ENCODE measurements around the gene SCN2B.

SCN2B gene

GRCh38 chr11:118149493-118149892 lies 26.9 kb downstream of the SCN2B start:
- Histone ChIP-seq H3K4me2 (no peak overlapping the region), H3K4me1 (peaks cover 12 to 29% (median 17%) of the 10 kb centered on the region in 10 experiments), H3K27me3 (peaks cover 62 to 100% (median 99%) of the 10 kb centered on the region in 11 experiments), H3K27ac (no peak overlapping the region), H3K9me3 (replicated peaks in 1 of 11) (no peaks in the 10 kb centered on the region), H3K36me3 (no peaks in the 10 kb centered on the region), H3K9ac (no peak overlapping the region), H4K20me1 (peaks cover 0 to 26% (median 6%) of the 10 kb centered on the region in 11 experiments; a peak in 7 of 22 replicates), H3K4me3 (no peak overlapping the region)
- no peak for TF ChIP-seq Cebpa-rat (IDR thresholded peaks at IDR 0.05)

GRCh38 chr11:118148856-118149255 lies 27.6 kb downstream of the SCN2B start:
- peaks cover 12 to 35% (median 17%) of the 10 kb centered on the region in 10 experiments for H3K4me1 ChIP-seq
- TF ChIP-seq Cebpa-rat (IDR thresholded peaks at IDR 0.05) = no peak
- H3K36me3 ChIP-seq = no peaks in the 10 kb centered on the region
- peaks cover 0 to 20% (median 3%) of the 10 kb centered on the region in 11 experiments; a peak in 7 of 22 replicates for H4K20me1 ChIP-seq
- no peak overlapping the region for H3K27ac ChIP-seq
- no peak overlapping the region for H3K9ac ChIP-seq
- no peak overlapping the region for H3K4me3 ChIP-seq
- no peaks in the 10 kb centered on the region for H3K9me3 ChIP-seq (replicated peaks in 1 of 11)
- no peak overlapping the region for H3K4me2 ChIP-seq
- peaks cover 55 to 100% (median 99%) of the 10 kb centered on the region in 11 experiments for H3K27me3 ChIP-seq

GRCh38 chr11:118148240-118148639 lies 28.2 kb downstream of the SCN2B start:
- peak overlapping the region in 5 of 11 experiments; percentile 38 to 69 (median 49); a peak in 8 of 22 replicates for H3K4me2 ChIP-seq
- H3K9ac ChIP-seq = no peak overlapping the region
- TF ChIP-seq Cebpa-rat (IDR thresholded peaks at IDR 0.05) = no peak
- peaks cover 13 to 41% (median 17%) of the 10 kb centered on the region in 10 experiments for H3K4me1 ChIP-seq
- no peaks in the 10 kb centered on the region for H3K9me3 ChIP-seq (replicated peaks in 1 of 11)
- peaks cover 0 to 16% (median 0%) of the 10 kb centered on the region in 11 experiments; a peak in 7 of 22 replicates for H4K20me1 ChIP-seq
- H3K27ac ChIP-seq = no peak overlapping the region
- no peaks in the 10 kb centered on the region for H3K36me3 ChIP-seq
- no peak overlapping the region for H3K4me3 ChIP-seq
- peaks cover 49 to 100% (median 96%) of the 10 kb centered on the region in 11 experiments for H3K27me3 ChIP-seq

- H3K4me3 ChIP-seq = no peak overlapping the region
- H3K9ac ChIP-seq = no peak overlapping the region
- H4K20me1 ChIP-seq = peaks cover 0 to 11% (median 0%) of the 10 kb centered on the region in 11 experiments; a peak in 7 of 22 replicates
- H3K9me3 ChIP-seq (replicated peaks in 1 of 11) = no peaks in the 10 kb centered on the region
- no peak for TF ChIP-seq Cebpa-rat (IDR thresholded peaks at IDR 0.05)
- peaks cover 6 to 41% (median 20%) of the 10 kb centered on the region in 10 experiments; a peak in 19 of 20 replicates for H3K4me1 ChIP-seq
- H3K36me3 ChIP-seq = no peaks in the 10 kb centered on the region
- H3K27ac ChIP-seq = no peak overlapping the region
- peaks cover 42 to 100% (median 89%) of the 10 kb centered on the region in 11 experiments for H3K27me3 ChIP-seq
- peak overlapping the region in 5 of 11 experiments; percentile 38 to 69 (median 49); a peak in 9 of 22 replicates for H3K4me2 ChIP-seq
Observed at GRCh38 chr11:118147502-118147901, 28.9 kb downstream of the SCN2B start.

- H3K9ac ChIP-seq = no peak overlapping the region
- H3K36me3 ChIP-seq = no peaks in the 10 kb centered on the region
- peaks cover 32 to 94% (median 81%) of the 10 kb centered on the region in 11 experiments for H3K27me3 ChIP-seq
- no peak overlapping the region for H3K4me3 ChIP-seq
- H3K4me1 ChIP-seq = peaks cover 0 to 44% (median 24%) of the 10 kb centered on the region in 10 experiments; a peak in 16 of 20 replicates
- no peak for TF ChIP-seq Cebpa-rat (IDR thresholded peaks at IDR 0.05)
- H3K9me3 ChIP-seq (replicated peaks in 1 of 11) = no peaks in the 10 kb centered on the region
- peaks cover 0 to 6% (median 0%) of the 10 kb centered on the region in 11 experiments; a peak in 3 of 22 replicates for H4K20me1 ChIP-seq
- no peak overlapping the region for H3K27ac ChIP-seq
- H3K4me2 ChIP-seq = no peak overlapping the region; a peak in 1 of 22 replicates
Observed at GRCh38 chr11:118146554-118146953, 29.9 kb downstream of the SCN2B start.

- peaks cover 22 to 84% (median 71%) of the 10 kb centered on the region in 11 experiments for H3K27me3 ChIP-seq
- TF ChIP-seq Cebpa-rat (IDR thresholded peaks at IDR 0.05) = no peak
- H3K9me3 ChIP-seq (replicated peaks in 1 of 11) = no peaks in the 10 kb centered on the region
- peak overlapping the region in 10 of 11 experiments; percentile 39 to 75 (median 66); a peak in 21 of 22 replicates for H3K9ac ChIP-seq
- no peaks in the 10 kb centered on the region for H3K36me3 ChIP-seq
- H3K4me1 ChIP-seq = peaks cover 0 to 47% (median 26%) of the 10 kb centered on the region in 10 experiments; a peak in 16 of 20 replicates
- no peak overlapping the region for H3K27ac ChIP-seq
- peaks cover 0 to 4% (median 0%) of the 10 kb centered on the region in 11 experiments; a peak in 2 of 22 replicates for H4K20me1 ChIP-seq
- peak overlapping the region; percentile 86 to 99 (median 96) for H3K4me2 ChIP-seq
- peak overlapping the region; percentile 64 to 84 (median 72) for H3K4me3 ChIP-seq
Observed at GRCh38 chr11:118145285-118146227, 30.9 kb downstream of the SCN2B start.

- no peak overlapping the region for H3K4me3 ChIP-seq
- H3K4me2 ChIP-seq = peak overlapping the region in 6 of 11 experiments; percentile 93 to 99 (median 95); a peak in 6 of 22 replicates
- no peaks in the 10 kb centered on the region for H3K36me3 ChIP-seq
- no peak overlapping the region for H3K9ac ChIP-seq
- no peaks in the 10 kb centered on the region for H3K9me3 ChIP-seq (replicated peaks in 1 of 11)
- H3K27me3 ChIP-seq = peaks cover 12 to 75% (median 61%) of the 10 kb centered on the region in 11 experiments; a peak in 21 of 22 replicates
- peaks cover 0 to 47% (median 26%) of the 10 kb centered on the region in 10 experiments; a peak in 16 of 20 replicates for H3K4me1 ChIP-seq
- no peak for TF ChIP-seq Cebpa-rat (IDR thresholded peaks at IDR 0.05)
- H3K27ac ChIP-seq = no peak overlapping the region
- no peaks in the 10 kb centered on the region; a peak in 2 of 22 replicates for H4K20me1 ChIP-seq
Observed at GRCh38 chr11:118144301-118145268, 31.9 kb downstream of the SCN2B start.

GRCh38 chr11:118143661-118144185 lies 32.7 kb downstream of the SCN2B start:
- Histone ChIP-seq H3K27ac (no peak overlapping the region), H3K4me2 (peak overlapping the region in 4 of 11 experiments; percentile 80 to 90 (median 80); a peak in 6 of 22 replicates), H3K9ac (no peak overlapping the region), H3K27me3 (peaks cover 4 to 66% (median 52%) of the 10 kb centered on the region in 11 experiments; a peak in 20 of 22 replicates), H4K20me1 (no peaks in the 10 kb centered on the region; a peak in 2 of 22 replicates), H3K4me3 (no peak overlapping the region), H3K36me3 (no peaks in the 10 kb centered on the region), H3K9me3 (replicated peaks in 1 of 11) (no peaks in the 10 kb centered on the region), H3K4me1 (peaks cover 0 to 47% (median 26%) of the 10 kb centered on the region in 10 experiments; a peak in 16 of 20 replicates)
- TF ChIP-seq Cebpa-rat (IDR thresholded peaks at IDR 0.05) = no peak
